GM12864 (cell line): ENCODE measurements around the gene PDE4B.

Experiments
- DNase-seq: peaks from one replicate; pipeline ENCODE4 v3.0.0-alpha.2; 2011; ENCODE audit warnings: low read depth
- H3K4me3 ChIP-seq: 2 replicates; pipeline ENCODE4 v1.5.1; 2011; ENCODE audit warnings: mild to moderate bottlenecking, low read depth, low read length, control low read depth
- TF ChIP-seq, protein P1 (sequence below): IDR thresholded peaks from 2 replicates; pipeline ENCODE4 v1.5.1; 2011; ENCODE audit warnings: low read depth, mild to moderate bottlenecking, moderate library complexity, low read length, control low read depth, inconsistent platforms; ENCODE audit errors: missing control alignments

The PDE4B gene

DNA sequence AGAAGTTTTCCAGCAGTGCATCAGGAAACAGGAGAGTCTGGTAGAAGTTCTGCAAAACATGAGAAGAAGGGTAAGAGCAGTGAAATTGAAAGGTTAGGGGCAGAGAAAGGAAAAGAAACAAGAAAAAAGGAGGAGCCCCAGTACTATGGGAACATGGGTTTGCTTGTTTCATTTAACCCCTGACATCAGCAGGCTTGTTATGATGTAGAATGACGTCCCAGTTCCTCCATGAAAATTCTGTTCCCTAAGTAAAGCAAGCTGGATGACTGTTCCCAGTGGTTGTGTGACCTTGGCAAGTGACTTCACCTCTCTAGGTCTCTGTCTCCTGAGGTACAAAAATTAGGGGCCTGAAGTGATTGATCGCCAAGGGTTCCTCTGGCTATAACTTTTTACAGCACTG lies 472.6 kb downstream of the PDE4B start:
- no peak overlapping the region for H3K4me3 ChIP-seq
- TF ChIP-seq, protein P1, sequence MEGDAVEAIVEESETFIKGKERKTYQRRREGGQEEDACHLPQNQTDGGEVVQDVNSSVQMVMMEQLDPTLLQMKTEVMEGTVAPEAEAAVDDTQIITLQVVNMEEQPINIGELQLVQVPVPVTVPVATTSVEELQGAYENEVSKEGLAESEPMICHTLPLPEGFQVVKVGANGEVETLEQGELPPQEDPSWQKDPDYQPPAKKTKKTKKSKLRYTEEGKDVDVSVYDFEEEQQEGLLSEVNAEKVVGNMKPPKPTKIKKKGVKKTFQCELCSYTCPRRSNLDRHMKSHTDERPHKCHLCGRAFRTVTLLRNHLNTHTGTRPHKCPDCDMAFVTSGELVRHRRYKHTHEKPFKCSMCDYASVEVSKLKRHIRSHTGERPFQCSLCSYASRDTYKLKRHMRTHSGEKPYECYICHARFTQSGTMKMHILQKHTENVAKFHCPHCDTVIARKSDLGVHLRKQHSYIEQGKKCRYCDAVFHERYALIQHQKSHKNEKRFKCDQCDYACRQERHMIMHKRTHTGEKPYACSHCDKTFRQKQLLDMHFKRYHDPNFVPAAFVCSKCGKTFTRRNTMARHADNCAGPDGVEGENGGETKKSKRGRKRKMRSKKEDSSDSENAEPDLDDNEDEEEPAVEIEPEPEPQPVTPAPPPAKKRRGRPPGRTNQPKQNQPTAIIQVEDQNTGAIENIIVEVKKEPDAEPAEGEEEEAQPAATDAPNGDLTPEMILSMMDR, result no peak

DNA sequence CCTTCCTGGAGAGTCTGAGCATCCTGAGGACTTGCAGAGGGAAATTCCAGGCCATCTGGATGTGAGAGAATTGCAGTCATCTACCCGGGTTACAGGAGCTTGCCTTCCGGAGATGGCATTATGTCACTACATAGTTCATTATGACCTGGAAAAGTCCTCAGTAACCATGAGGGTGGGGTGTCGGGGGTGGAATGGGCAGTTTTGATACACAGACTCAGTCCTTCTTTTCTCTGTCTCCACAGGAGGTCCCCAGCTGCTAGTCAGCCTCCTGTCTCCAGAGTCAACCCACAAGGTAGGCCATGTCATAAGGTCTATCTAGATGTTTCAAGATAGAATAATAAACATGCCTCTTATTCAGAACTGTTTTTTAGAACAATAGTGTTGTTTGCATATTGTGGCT lies 473.1 kb downstream of the PDE4B start:
- no peak overlapping the region for H3K4me3 ChIP-seq
- DNase-seq, result no peak
- TF ChIP-seq, protein P1, result no peak

More for the DNA sequence above, 472.6 kb downstream of the PDE4B start:
- DNase-seq, result no peak

DNA sequence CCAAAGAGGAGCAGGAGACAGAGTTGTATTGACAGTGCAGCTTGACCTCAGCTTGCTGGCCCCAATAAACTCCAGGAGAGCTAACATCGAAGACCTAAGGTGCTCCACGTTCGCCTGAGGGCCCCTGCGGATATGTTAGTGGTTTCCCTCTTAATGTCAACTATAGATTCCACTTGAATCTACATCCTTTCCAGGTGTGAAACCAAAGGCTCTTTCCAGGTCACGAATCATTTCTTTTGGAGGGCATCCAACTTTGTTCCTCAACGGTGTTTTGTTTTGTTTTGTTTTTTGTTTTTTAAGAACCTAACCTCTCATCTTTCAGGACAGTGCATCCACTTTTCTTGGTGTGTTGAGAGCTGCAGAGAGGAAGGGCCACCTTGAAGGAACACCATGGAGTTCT lies 473.7 kb downstream of the PDE4B start:
- H3K4me3 ChIP-seq, result no peak overlapping the region
- DNase-seq, result no peak
- TF ChIP-seq, protein P1, result no peak

DNA sequence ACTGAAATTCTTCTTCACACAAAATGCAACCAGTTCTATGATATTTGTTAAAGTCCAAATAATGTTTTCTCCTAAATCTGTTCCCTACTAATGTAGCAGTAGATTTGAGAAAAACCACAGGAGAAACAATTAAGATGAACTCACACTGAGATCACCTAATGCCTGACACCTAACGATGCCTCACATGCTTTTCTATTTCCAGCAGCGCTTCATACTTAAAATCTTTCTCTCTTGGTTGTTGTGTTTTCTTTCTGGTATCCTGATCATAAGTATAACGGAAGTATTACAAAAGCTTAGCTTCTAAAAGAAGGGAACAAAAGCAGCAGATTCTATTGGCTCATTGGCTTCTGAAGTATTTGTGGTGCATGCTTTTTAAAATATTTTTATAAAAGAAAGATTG lies 474.1 kb downstream of the PDE4B start:
- H3K4me3 ChIP-seq, result no peak overlapping the region
- no peak for DNase-seq
- TF ChIP-seq, protein P1, result no peak

DNA sequence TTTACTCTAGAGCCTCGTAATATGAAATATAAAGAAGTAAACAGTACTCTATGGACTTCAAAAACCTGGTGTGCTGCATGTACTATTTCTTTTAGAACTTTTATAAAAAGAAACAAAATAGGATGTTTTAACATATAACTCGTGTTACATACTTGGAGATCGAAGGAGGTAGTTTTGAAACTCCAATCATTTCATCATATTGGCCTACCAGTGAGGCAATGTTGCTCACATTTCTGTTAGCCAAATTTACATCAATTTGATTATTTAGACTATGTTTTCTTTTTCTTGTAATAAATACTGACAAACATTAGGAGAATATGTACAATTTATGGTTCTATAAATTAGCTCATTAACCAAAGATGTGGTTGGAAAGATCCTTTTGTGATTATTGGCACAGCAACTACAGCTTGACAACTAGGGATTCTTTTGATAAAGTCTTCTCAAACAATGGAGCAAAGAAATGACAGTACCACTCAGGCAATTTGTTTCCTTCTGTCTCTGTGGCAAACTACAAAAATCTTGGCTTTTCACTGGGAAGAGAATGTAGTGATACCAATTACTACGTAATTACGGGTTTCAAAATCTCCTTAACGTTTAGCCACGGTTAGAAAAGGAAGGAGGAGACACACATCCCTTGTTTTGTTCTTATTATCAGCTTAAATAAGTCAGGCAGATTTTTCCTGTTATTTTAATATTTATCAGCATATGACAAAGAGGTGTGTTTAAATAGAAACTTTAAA lies 474.7 kb downstream of the PDE4B start:
- TF ChIP-seq, protein P1, result no peak
- no peak for DNase-seq
- H3K4me3 ChIP-seq, result no peak overlapping the region

DNA sequence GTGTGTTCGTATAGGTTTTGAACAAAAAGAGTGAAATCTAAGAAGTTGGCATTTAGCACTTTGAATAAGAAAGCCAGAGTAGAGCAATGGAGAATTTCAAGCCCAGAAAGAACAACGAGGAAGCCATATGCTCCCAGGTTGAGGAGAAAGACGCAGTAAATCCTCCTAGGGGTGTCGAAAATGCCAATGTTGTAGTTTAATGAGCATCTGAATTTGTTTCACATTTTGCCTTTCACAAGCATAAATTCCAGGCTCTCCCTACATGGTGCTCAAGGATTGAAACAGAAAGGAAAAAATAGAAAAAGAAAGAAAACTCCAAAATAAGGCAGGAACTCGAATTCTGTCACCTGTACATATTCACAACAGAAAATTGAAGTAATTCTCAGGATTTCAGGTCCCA lies 476.5 kb downstream of the PDE4B start:
- TF ChIP-seq, protein P1, result no peak
- no peak overlapping the region for H3K4me3 ChIP-seq
- no peak for DNase-seq
